Naive thymus-derived CD4-positive, alpha-beta T cell (primary cell): Measurements from ENCODE around the gene DSP. TPM values are rescaled to one million over a fixed set of nuclear protein-coding genes. Genes with fewer than 3 reads are reported as not detected.

Experiments
- ATAC-seq: fragments of 150-1000 bp; cut with Tn5 transposase; 2 replicates; pipeline ENCODE4 v1.10.0; 2021; ENCODE audit warnings: mild to moderate bottlenecking, moderate library complexity
- CTCF ChIA-PET: fragments of 350-600 bp; sonication (Branson Sonifier 250); formaldehyde crosslinking; loops from one replicate; lab custom pipeline; 2021; ENCODE audit warnings: antibody characterized with exemption; lab: Charles Lee
- POLR2A ChIA-PET: fragments of 350-600 bp; sonication (Branson Sonifier 250); formaldehyde crosslinking; loops from one replicate; lab custom pipeline; 2021; ENCODE audit warnings: antibody characterized with exemption, inconsistent platforms; lab: Charles Lee
- DNase-seq, 9 donors: peaks; one replicate each; pipeline versions ENCODE4 v3.0.0 to v3.0.0-alpha.2; 2020 to 2022; ENCODE audit warnings: mixed read lengths in 1 of 9
- H3K27ac ChIP-seq: one replicate; pipeline ENCODE4 v1.7.0; 2013; ENCODE audit warnings: mild to moderate bottlenecking, low read depth, low read length, moderate library complexity
- H3K27me3 ChIP-seq, 2 donors: one replicate each; pipeline ENCODE4 v1.7.0; 2013; ENCODE audit warnings: low read length in 2 of 2, mild to moderate bottlenecking in 2 of 2, moderate library complexity in 2 of 2; ENCODE audit not compliant: control insufficient read depth in 2 of 2, insufficient read depth in 2 of 2
- H3K36me3 ChIP-seq, 3 experiments: 1 replicate in 2 of 3; 2 replicates in 1 of 3; pipeline ENCODE4 v1.7.0; 2013; ENCODE audit warnings: low read length in 3 of 3, mild to moderate bottlenecking in 3 of 3, moderate library complexity in 1 of 3; ENCODE audit not compliant: insufficient read depth in 3 of 3, control insufficient read depth in 2 of 3
- H3K4me1 ChIP-seq, 2 donors: one replicate each; pipeline ENCODE4 v1.7.0; 2013; ENCODE audit warnings: low read length in 2 of 2, mild to moderate bottlenecking in 2 of 2, moderate library complexity in 1 of 2; ENCODE audit not compliant: control insufficient read depth in 2 of 2, insufficient read depth in 2 of 2
- H3K4me3 ChIP-seq: 2 replicates; pipeline ENCODE4 v1.7.0; 2013; ENCODE audit warnings: mild to moderate bottlenecking, low read length
- H3K9me3 ChIP-seq, 3 experiments: 1 replicate in 2 of 3; 2 replicates in 1 of 3; pipeline ENCODE4 v1.7.0; 2013; ENCODE audit warnings: low read length in 3 of 3; ENCODE audit not compliant: control insufficient read depth in 2 of 3
- H3K27ac Mint-ChIP-seq, 9 donors: one replicate each; pipeline ENCODE4 v1.8.0; 2020 to 2022; ENCODE audit warnings: mixed read lengths in 9 of 9, mild to moderate bottlenecking in 8 of 9, moderate library complexity in 5 of 9, inconsistent platforms in 2 of 9
- H3K27me3 Mint-ChIP-seq, 5 donors: one replicate each; pipeline ENCODE4 v1.8.0; 2021 to 2022; ENCODE audit warnings: mixed read lengths in 5 of 5, mild to moderate bottlenecking in 1 of 5
- H3K36me3 Mint-ChIP-seq, 5 donors: one replicate each; pipeline ENCODE4 v1.8.0; 2020 to 2022; ENCODE audit warnings: mixed read lengths in 5 of 5, mild to moderate bottlenecking in 3 of 5, inconsistent platforms in 1 of 5
- H3K4me1 Mint-ChIP-seq, 7 donors: one replicate each; pipeline ENCODE4 v1.8.0; 2020 to 2022; ENCODE audit warnings: mixed read lengths in 7 of 7, mild to moderate bottlenecking in 3 of 7, inconsistent platforms in 1 of 7
- H3K4me3 Mint-ChIP-seq, 10 donors: one replicate each; pipeline ENCODE4 v1.8.0; 2020 to 2022; ENCODE audit warnings: mild to moderate bottlenecking in 10 of 10, mixed read lengths in 10 of 10, moderate library complexity in 6 of 10, inconsistent platforms in 2 of 10
- H3K9me3 Mint-ChIP-seq, 11 donors: one replicate each; pipeline ENCODE4 v1.8.0; 2020 to 2022; ENCODE audit warnings: mixed read lengths in 11 of 11, mild to moderate bottlenecking in 4 of 11, inconsistent platforms in 1 of 11, moderate library complexity in 1 of 11
- intact Hi-C, 2 donors: fragments of 100-400 bp; cut with micrococcal nuclease; formaldehyde crosslinking; loops; one replicate each; pipeline ENCODE4 v1.15.1; 2023
- polyA plus RNA-seq, 2 donors: library from polyadenylated mRNA; unstranded; fragments of 300-500 nt; fragmentation: Illumina TruSeq; gene quantifications; one replicate each; pipeline ENCODE4 v1.2.3, GENCODE V29; 2021
- total RNA-seq, 6 experiments: library from RNA in 5 of 6; stranded (reverse) in 5 of 6; gene quantifications; 1 replicate in 5 of 6; 2 replicates in 1 of 6; pipeline ENCODE4 v1.2.3 and lab custom pipeline; 2021 to 2026

The DSP gene
- total and polyA plus RNA-seq, 7 experiments from 2014 or later, result 0.02 TPM; not detected in 5

GRCh38 chr6:7566107-7566506 is 24.6 kb downstream of the DSP start:
- no peak for ATAC-seq
- DNase-seq, result no peak
- intact Hi-C loops, result no loop called here
- no peak overlapping the region for H3K4me3 Mint-ChIP-seq
- H3K27ac ChIP-seq, result no peak overlapping the region
- peaks cover 24 to 56% (median 33%) of the 10 kb centered on the region in 5 donors for H3K27me3 Mint-ChIP-seq
- ChIA-PET CTCF (no interaction called here), POLR2A (no interaction called here)
- H3K36me3 Mint-ChIP-seq, result no peaks in the 10 kb centered on the region
- no peak overlapping the region for H3K27ac Mint-ChIP-seq
- H3K9me3 Mint-ChIP-seq, result no peaks in the 10 kb centered on the region
- H3K4me1 Mint-ChIP-seq, result no peaks in the 10 kb centered on the region
- no peaks in the 10 kb centered on the region for H3K9me3 ChIP-seq
- H3K27me3 ChIP-seq, result no peaks in the 10 kb centered on the region
- H3K4me1 ChIP-seq, result no peaks in the 10 kb centered on the region
- no peak overlapping the region for H3K4me3 ChIP-seq
- no peaks in the 10 kb centered on the region for H3K36me3 ChIP-seq

- ATAC-seq, result no peak
- no peak for DNase-seq
- Histone ChIP-seq H3K4me1 (no peaks in the 10 kb centered on the region), H3K36me3 (no peaks in the 10 kb centered on the region), H3K4me3 (no peak overlapping the region), H3K27me3 (no peaks in the 10 kb centered on the region), H3K27ac (no peak overlapping the region), H3K9me3 (no peaks in the 10 kb centered on the region)
- CTCF ChIA-PET, result no interaction called here
- no peak overlapping the region for H3K27ac Mint-ChIP-seq
- intact Hi-C loops, result no loop called here
- H3K4me1 Mint-ChIP-seq, result no peaks in the 10 kb centered on the region
- H3K27me3 Mint-ChIP-seq, result peaks cover 18 to 50% (median 39%) of the 10 kb centered on the region in 5 donors
- POLR2A ChIA-PET, result no interaction called here
- H3K9me3 Mint-ChIP-seq, result no peaks in the 10 kb centered on the region
- no peaks in the 10 kb centered on the region for H3K36me3 Mint-ChIP-seq
- H3K4me3 Mint-ChIP-seq, result no peak overlapping the region
Measured at GRCh38 chr6:7566617-7567173, 25.2 kb downstream of the DSP start.

- Histone ChIP-seq H3K4me1 (no peaks in the 10 kb centered on the region), H3K27ac (no peak overlapping the region), H3K4me3 (no peak overlapping the region), H3K27me3 (no peaks in the 10 kb centered on the region), H3K36me3 (no peaks in the 10 kb centered on the region), H3K9me3 (no peaks in the 10 kb centered on the region)
- intact Hi-C loops, result no loop called here
- Mint-ChIP-seq H3K36me3 (no peaks in the 10 kb centered on the region), H3K4me1 (no peaks in the 10 kb centered on the region), H3K27ac (no peak overlapping the region), H3K27me3 (peaks cover 14 to 49% (median 40%) of the 10 kb centered on the region in 5 donors), H3K4me3 (no peak overlapping the region), H3K9me3 (no peaks in the 10 kb centered on the region)
- DNase-seq, result no peak
- ChIA-PET CTCF (no interaction called here), POLR2A (no interaction called here)
- ATAC-seq, result no peak
Measured at GRCh38 chr6:7568021-7568420, 26.6 kb downstream of the DSP start.

- Mint-ChIP-seq H3K36me3 (no peaks in the 10 kb centered on the region), H3K4me1 (no peaks in the 10 kb centered on the region), H3K27me3 (peaks cover 12 to 44% (median 37%) of the 10 kb centered on the region in 5 donors), H3K4me3 (no peak overlapping the region), H3K27ac (no peak overlapping the region), H3K9me3 (no peaks in the 10 kb centered on the region)
- no peak for DNase-seq
- intact Hi-C loops, result no loop called here
- Histone ChIP-seq H3K27ac (no peak overlapping the region), H3K36me3 (no peaks in the 10 kb centered on the region), H3K4me3 (no peak overlapping the region), H3K4me1 (no peaks in the 10 kb centered on the region), H3K9me3 (no peaks in the 10 kb centered on the region), H3K27me3 (no peaks in the 10 kb centered on the region)
- CTCF ChIA-PET, result no interaction called here
- POLR2A ChIA-PET, result no interaction called here
- no peak for ATAC-seq
Measured at GRCh38 chr6:7569082-7569481, 27.6 kb downstream of the DSP start.

DNA sequence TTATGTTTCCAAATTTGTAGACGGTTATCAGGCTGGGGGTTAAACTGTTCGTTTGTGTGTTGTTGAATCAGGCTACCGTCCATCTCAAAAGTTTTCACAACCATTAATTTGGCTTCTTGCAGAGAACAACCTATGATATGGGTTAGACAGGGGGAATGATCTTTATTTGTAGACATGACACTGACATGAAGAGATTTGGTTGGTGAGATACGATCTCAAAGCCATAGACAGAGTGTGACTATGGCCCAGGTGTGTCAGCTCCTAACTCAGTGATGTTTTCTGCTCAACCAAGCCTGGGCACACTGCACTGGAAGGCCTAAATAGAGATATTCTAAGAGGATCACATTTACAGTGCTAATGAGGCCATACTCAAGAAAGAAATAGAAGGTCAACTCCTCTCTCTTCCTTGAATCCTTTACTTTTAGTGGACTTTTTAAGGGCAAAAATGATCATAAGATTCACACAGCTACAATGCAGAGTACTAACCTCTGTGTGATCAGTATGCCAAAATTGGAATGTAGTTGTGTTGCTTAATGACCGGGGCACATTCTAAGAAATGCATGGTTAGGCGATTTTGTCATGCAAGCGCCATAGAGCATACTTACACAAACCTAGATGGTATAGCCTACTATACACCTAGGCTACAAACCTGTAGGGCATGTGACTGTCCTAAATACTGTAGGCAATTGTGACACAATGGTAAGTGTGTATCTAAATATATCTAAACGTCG is 30.9 kb downstream of the DSP start:
- H3K4me1 Mint-ChIP-seq, result no peaks in the 10 kb centered on the region
- no peaks in the 10 kb centered on the region for H3K4me1 ChIP-seq
- ATAC-seq, result no peak
- no peak for DNase-seq
- no peaks in the 10 kb centered on the region for H3K36me3 ChIP-seq
- no peaks in the 10 kb centered on the region for H3K9me3 ChIP-seq
- CTCF ChIA-PET, result no interaction called here
- no peak overlapping the region for H3K4me3 ChIP-seq
- H3K4me3 Mint-ChIP-seq, result no peak overlapping the region
- no peak overlapping the region for H3K27ac Mint-ChIP-seq
- H3K9me3 Mint-ChIP-seq, result no peaks in the 10 kb centered on the region
- POLR2A ChIA-PET, result no interaction called here
- intact Hi-C loops, result no loop called here
- no peak overlapping the region for H3K27ac ChIP-seq
- no peaks in the 10 kb centered on the region for H3K27me3 ChIP-seq
- no peaks in the 10 kb centered on the region for H3K36me3 Mint-ChIP-seq
- peaks cover 13 to 59% (median 32%) of the 10 kb centered on the region in 5 donors for H3K27me3 Mint-ChIP-seq

DNA sequence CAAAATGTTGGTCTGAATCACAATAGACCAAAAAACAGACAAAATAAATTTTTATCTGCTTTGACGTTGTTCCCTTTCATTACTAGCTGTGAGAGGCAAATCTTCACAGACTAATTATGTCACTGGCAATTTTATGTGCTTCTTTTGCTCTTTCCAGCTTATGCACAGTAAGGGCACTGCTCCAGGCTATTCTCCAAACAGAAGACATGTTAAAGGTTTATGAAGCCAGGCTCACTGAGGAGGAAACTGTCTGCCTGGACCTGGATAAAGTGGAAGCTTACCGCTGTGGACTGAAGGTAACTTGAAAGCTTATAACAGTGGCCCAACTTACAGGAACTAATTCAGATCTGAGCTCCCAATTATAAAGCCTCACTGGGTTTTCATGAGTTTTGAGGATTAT is 33.0 kb downstream of the DSP start:
- Histone ChIP-seq H3K27me3 (no peaks in the 10 kb centered on the region), H3K9me3 (no peaks in the 10 kb centered on the region), H3K36me3 (no peaks in the 10 kb centered on the region), H3K4me1 (no peaks in the 10 kb centered on the region), H3K27ac (no peak overlapping the region), H3K4me3 (no peak overlapping the region)
- ChIA-PET POLR2A (no interaction called here), CTCF (no interaction called here)
- no peaks in the 10 kb centered on the region for H3K9me3 Mint-ChIP-seq
- no peak overlapping the region for H3K4me3 Mint-ChIP-seq
- no peaks in the 10 kb centered on the region for H3K4me1 Mint-ChIP-seq
- no peak for ATAC-seq
- H3K27ac Mint-ChIP-seq, result no peak overlapping the region
- intact Hi-C loops, result no loop called here
- no peak for DNase-seq
- no peaks in the 10 kb centered on the region for H3K36me3 Mint-ChIP-seq
- peaks cover 13 to 60% (median 22%) of the 10 kb centered on the region in 5 donors for H3K27me3 Mint-ChIP-seq

- no peak overlapping the region for H3K27ac Mint-ChIP-seq
- H3K27me3 Mint-ChIP-seq, result peaks cover 12 to 45% (median 16%) of the 10 kb centered on the region in 5 donors
- H3K36me3 Mint-ChIP-seq, result no peaks in the 10 kb centered on the region
- DNase-seq (no peak), ATAC-seq (no peak)
- Histone ChIP-seq H3K36me3 (no peaks in the 10 kb centered on the region), H3K4me3 (no peak overlapping the region), H3K27ac (no peak overlapping the region), H3K9me3 (no peaks in the 10 kb centered on the region), H3K4me1 (no peaks in the 10 kb centered on the region), H3K27me3 (no peaks in the 10 kb centered on the region)
- intact Hi-C loops, result no loop called here
- CTCF ChIA-PET, result no interaction called here
- H3K4me1 Mint-ChIP-seq, result no peaks in the 10 kb centered on the region
- POLR2A ChIA-PET, result no interaction called here
- H3K9me3 Mint-ChIP-seq, result peaks cover 0 to 4% (median 0%) of the 10 kb centered on the region in 11 donors
- no peak overlapping the region for H3K4me3 Mint-ChIP-seq
Measured at GRCh38 chr6:7578516-7578915, 37.0 kb downstream of the DSP start.
